A673 (cell line): Measurements from ENCODE around the gene MED15.

ENCODE experiments used
- CTCF ChIP-seq: fragments of 300-800, 200-600 bp; sonication (generic); conservative IDR thresholded peaks from 2 replicates; pipeline ENCODE4 v1.5.1; 2017; ENCODE audit warnings: low read depth, mild to moderate bottlenecking, antibody characterized with exemption, low read length, moderate library complexity, mixed read lengths
- EZH2 ChIP-seq: fragments of 200-600 bp; sonication (generic); IDR thresholded peaks from 2 replicates; pipeline ENCODE4 v1.6.1; 2017; ENCODE audit warnings: borderline replicate concordance, low read depth, mild to moderate bottlenecking, mixed read lengths, antibody characterized with exemption, low read length; ENCODE audit not compliant: poor library complexity, severe bottlenecking

GRCh38 chr22:20584872-20585638, 77.6 kb downstream of the MED15 start:
- TF ChIP-seq CTCF (no peak), EZH2 (no peak)
